ENCODE measurements around the gene COPZ2.
"Not testable (repeated sequence)": the region's sequence is repeated elsewhere in the genome, so short reads cannot be mapped to it uniquely, and the experiment has no call there.

COPZ2 gene

DNA sequence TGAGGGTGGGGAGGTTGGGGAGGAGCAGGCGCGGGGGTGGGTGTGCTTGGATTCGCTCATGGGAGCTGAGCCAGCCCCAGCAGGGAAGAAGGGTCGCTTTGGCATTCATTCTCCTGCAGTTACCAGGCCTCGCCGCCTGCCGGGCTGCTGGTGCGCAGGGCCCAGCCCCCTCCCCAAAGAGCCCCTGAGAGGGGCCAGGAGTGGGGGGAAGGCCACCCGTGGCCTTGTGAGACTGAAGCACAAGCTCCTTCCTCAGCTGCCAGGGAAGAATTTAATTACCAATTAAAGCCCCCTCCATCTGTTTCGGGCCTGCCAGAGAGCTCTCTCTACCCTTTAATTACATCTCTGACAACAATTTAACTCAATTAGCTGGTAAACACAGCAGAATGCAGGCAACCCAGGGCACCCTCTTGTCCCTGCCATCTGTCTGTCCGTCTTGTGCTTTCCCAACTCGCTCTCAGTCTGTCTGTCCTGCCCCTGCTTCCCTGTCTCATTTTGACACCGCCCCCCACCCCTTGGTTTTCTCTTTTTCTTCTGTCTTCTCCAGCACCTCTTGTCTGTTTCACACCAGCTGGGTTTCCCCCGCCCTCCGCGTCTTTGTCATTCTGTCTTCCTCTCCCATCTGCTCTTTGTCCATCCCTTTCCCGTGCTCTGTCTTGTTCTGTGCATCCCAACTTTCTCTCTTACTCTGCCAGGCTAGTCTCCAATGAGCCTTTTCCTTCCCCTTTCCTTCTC is 34.0 kb downstream of the COPZ2 start:
- no peak for DNase-seq

DNA sequence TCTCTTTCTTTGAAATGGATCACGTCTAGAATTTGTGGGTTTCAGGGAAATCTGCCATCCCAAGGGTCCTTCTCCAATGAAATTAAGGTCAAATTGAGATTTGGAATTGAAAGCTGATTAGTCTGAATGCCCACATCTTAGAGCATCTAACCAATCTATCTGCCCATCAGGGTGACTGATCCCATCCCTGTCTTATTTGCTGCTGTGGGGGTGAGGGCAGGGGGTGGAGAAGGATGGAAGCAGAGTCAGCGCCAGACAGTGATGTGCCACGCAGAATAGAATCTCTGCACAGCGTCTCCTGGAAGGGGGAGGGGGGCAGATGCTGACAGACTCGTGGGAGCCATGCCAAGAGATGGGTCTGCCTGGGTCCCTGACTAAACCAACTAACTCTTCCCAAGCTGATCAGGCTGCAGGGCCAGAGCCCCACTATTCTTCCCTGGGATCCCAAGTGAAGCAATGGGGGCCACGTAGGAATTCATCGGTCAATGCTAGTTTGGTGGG is 34.6 kb downstream of the COPZ2 start:
- no peak for DNase-seq

DNA sequence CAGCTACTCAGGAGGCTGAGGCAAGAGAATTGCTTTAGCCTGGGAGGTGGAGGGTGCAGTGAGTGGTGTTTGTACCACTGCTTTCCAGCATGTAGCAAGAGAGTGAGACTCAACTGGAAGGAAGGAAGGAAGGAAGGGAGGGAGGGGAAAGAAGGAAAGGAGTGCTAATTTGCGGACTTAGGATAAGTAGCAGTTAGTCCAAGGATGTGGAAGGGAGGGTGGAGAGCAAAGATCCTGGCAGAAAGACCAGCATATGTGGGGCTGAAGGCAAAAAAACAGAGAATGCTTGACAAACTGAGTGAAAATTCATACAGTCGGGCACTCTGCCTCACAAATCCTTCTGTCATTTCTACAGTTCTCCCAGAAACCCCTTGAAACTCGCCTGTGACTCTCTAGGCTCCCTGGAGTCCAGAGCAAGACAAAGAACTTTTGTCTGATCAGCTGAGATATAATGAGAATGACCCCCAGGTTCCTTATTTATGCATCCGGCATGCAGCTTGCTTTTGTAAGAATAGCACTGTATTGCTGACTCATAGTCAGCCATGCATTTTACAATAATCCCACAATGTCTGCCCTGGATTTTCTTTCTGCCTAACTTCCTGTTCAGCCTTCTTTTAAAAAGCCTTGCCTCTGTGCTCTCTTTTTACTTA is 35.2 kb downstream of the COPZ2 start:
- no peak for DNase-seq

DNA sequence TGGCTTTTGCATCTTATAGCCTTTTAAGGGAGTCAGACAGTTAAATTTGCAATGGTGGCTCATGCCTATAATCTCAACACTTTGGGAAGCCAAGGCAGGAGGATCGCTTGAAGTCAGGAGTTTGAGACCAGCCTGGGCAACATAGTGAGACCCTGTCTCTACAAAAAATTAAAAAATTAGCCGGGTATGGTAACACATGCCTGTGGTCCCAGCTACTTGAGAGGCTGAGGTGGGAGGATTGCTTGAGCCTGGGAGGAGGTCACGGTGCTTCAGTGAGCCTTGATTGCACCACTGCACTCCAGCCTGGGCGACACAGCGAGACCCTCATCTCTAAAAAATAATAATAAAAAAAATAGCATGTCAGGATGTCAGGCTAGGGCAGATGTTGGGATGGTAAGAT is 35.9 kb downstream of the COPZ2 start:
- not testable (repeated sequence) for DNase-seq

DNA sequence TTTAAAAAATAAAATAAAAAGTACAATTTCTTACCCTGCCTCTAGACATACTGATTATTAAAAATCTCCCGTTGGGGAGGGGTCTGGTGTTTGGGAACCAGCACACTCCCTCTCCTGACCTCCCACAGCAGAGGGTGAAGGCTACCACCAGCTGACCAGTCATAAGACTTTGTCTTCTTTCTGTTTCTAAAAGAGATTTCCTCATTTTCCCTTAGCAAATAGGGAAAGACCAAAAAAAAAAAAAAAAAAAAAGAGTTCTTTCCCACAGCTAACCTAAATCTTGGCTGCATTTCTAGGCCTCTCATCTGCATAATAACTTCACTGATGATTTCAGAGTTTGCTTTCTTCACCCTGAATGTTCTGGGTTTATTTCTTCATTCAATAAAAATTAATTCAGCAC is 36.4 kb downstream of the COPZ2 start:
- no peak for DNase-seq

DNA sequence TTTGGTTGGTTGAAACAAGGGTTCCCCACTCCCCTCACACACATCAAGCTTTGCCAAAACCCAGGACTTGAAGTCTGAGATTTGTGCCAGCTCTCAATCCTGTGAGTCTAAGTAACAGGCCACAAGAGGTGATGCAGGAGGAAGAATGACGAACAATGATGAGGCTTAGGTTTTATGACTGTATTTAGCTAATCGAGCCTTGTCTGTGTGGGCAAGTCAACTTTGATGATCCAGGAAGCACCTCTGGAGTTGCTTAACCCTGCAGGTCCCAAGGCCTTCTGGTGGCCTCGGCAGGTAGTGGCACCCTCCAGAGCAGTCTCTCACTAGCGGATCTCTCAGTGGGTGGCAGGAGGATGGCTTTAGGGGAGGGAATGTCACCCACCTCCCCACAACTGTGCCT is 38.0 kb downstream of the COPZ2 start:
- DNase-seq: no peak

DNA sequence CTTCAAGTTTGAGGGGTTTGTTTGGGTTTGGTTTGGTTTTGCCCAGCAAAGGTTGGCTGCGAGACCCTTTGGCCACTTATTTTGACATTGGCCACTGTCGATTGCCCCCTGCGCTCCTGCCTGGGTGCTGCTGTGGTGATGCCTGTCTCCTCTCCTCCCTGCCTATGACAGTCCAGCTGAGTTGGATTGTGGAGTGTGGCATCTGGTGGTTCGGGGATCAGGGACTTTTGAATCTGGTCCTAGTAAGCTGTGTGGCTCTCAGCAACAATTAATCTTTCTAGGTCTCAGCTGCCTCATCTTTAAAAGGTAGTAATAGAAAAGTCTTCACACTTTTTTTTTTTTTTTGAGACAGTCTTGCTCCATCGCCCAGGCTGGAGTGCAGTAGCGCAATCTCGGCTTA is 39.6 kb downstream of the COPZ2 start:
- no peak for DNase-seq

DNA sequence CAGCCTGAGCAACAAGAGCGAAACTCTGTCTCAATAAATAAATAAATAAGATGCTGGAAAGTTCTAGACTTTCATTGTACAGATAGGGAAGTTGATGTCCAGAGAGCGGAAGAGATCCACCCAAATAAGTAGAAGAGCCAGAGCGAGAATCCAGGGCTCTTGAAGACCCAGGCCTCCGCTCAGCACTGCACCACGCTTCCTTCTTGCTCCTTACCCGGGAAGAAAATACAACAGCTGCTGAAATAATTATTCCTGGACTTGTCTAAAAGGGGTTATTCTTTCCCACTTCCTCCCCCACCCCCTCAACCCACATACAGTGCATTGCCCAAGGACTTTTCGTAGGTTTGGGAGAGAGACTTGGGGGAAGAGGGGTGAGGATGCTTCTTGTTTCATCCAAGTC is 40.0 kb downstream of the COPZ2 start:
- no peak for DNase-seq

DNA sequence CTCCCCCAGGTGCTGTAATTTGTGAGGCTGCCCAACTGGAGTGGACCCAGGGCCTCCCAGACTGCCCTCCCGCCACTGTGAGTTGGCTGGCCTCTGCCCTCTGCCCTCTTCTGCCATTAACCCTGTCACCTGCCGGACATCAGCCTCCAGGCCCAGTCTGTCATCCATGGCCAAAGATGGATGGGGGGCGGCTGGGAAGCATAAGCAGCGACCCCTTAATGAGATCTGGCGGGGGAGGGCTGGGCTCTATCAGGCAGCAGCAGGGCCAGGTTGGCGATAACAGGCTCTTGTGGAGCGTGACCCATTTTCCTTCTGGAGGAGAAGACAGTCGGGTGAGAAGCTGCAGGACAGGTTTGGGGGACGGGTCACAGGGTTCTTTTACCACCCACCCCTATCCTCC is 41.4 kb downstream of the COPZ2 start:
- no peak for DNase-seq

DNA sequence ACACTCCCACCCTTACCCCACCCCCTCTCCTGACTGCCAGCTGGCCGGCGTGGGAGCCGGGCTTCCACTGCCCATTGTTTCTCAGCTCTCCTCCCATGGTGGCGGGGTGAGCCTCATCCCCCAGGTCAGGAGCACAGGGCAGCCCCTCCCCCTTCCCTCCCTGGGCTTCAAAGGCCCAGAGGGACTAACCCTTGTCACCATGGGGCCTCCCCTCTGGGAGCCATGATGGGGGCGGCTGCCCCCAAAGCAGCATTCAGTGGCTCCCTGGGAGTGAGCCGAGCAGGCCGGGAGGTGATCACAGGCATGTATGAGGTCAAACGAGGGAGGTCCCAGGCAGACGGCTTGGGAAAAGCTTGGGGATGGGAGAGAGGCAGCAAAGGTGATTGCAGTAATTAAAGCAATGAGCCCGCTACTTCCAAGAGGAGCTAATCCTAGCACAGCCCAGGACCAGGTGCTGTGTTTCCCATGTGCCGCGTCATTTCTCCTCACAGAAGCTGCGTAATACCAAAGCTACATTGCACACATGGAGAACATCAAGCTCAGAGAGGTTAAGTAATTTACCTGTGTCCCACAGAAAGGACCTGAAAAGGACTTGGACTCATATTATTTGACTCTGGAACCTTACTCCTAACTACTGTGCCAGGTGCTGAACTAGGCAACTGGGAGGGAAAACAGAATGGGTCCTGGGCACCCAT is 42.2 kb downstream of the COPZ2 start:
- DNase-seq: no peak

DNA sequence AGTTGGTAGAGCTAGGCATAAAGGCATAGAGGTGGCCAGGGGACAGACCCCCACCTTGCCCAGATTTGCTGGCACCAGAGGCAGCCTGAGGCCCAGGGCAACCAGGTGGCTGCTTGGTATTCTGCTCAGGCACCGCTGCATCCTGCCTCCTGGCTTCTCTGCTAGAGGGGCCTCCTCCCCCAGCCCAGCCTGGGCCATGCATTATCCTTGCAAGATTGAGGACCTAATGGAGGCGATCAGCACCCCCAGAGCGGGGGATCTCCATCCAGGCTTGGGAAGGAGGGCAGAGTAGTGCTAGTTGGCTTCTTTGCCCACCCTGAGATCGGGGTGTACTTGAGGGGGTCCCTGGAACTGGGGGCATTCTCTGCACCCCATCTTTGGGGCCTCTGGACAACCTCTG is 42.9 kb downstream of the COPZ2 start:
- DNase-seq: no peak

DNA sequence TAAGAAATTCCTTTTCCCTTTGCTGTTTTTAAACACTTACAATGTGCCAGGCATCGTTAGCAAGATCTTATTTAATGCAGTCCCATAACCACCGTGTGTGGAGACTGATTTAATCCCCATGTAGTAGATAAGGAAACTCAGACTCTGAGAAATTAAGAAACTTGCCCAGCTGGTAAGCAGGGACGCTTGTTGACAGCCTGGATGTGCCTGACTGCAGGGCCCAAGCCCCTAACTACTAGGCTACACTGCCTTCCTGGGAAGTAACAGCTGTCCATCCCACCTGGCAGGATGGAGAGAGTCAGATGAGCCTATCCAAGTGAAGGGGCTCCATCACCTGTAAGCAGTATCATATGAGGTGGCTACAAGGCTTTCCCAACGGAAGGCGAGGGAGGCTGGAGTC is 43.6 kb downstream of the COPZ2 start:
- no peak for DNase-seq

DNA sequence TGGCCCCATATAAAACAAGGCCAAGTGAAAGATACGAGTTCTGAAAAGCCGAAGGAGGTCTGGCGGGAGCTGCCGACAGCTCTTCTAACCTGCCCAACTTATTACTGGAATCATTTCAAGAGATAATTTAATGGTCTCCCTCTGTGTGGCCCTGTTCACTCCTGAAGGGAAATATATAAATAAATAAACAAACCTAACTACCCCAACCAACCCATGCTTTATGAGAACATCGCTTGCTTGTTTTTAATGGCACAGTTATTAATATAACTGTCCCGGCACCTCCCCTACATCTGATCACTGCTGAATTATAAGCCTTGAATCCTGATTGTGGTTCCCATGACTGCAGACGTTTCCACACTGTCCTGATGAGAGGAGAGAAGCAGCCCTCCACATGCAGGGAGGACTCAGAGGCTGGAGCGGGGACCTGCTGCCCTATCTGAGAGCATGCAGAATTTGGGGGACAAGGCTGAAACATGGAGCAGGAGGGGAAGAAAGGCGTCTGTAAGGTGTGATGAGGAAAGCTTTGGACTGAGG is 44.5 kb downstream of the COPZ2 start:
- DNase-seq: no peak

DNA sequence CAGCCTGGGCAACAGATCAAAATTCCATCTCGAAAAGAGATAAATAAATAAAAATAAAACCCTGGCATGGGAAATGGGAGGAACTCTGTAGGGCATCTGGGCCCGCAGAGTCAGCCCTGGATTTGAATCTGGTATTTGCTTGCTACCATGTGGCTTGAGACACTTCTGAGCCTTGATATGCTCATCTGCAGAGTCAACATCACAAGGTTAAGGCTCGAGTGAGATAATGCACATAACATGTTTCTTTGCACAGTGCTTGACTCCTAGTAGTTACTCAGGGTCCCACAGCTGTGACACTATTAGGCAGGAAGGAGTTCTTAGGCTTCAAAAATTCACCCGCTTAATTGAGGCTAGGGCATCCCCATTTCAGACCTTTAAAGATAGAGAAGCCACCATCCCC is 45.4 kb downstream of the COPZ2 start:
- no peak for DNase-seq

DNA sequence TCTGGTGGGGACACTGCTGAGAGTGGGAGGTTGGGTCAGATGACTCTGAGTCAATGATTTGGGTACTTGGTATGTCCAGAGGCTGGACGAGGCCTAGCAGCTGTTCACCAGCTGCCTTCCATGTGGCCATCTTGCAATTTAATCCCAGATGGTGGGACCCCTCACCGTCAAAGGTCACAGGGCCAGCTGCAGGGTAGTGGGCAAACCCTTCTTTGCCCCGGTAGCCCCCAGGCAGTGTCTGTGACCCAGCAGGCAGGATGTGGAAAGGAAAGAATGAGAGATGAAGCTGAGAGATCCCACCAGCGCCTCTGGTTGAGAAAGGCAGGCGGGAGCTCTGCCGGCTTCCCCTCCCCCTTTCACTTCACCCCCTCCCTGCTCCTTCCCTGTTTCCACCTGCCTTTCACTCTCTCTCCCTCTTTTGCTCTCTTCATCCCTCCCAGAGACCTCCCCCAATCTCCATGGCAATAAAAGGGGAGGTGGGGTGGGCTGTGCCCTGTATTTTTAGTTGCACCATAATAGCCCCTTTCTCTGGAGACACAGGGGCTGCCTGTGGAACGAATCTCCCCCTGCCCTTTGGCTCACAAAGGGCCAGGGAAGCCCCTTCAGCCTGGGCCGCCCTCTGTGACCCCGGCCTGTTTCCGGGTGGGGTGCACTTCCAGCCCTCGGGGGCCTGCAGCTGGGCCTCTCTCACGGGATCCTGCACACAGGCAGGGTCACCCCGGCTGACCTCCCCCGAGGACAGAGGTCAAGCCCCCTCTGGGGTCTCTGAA is 46.5 kb downstream of the COPZ2 start:
- no peak for DNase-seq

DNA sequence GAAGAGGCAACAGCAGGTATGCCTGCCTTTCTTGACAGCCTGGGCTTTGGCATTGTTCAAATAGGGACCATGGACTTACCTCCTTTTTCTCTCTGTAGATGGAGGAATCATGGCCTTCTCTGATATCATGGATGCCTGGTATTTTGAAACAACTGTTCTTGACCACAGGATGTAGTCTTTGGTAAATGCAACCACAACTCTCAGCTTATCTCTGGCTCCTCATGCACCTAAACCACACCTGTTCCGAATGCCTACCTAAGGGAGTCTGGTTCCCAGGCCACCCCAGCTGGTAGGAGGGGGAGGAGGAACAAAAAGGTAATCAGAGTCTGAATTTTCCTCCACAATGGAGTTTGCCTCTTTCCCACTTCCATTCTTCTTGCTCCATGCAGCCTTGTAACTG is 47.9 kb downstream of the COPZ2 start:
- no peak for DNase-seq

DNA sequence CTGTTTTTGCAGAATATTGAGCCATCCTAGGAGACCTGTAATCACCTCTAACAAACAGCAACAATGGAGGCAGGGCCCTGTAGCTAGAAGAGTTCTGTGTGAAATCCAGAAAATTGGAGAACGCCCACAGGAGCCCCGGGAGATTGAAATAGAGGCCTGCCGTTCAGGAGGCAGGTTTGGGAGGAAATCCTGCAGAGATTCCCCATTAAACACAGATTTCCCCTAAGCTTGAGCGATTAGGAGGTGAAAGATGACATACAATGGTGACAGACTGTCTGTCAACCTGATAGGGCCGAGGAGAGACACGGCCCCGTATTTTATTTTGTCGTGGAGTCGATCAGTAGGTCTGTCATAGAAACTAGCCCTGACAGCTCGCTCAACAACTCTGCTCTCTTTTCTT is 48.4 kb downstream of the COPZ2 start:
- DNase-seq: no peak

DNA sequence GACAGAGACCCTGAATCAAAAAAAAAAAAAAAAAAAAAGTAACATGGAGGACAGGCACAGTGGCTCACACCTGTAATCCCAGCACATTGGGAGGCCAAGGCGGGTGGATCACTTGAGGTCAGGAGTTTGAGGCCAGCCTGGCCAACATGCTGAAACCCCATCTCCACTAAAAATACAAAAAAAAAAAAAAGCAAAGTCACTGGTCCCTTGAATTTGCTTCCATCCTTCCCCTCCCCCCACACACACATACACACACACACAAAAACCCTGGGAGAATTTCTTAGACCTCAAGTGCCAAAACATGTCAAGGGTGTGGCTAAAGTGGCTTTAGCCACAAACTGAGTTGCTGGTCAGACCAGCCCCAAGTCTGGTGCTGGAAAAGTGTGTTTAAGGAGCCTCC is 49.2 kb downstream of the COPZ2 start:
- DNase-seq: not testable (repeated sequence)

DNA sequence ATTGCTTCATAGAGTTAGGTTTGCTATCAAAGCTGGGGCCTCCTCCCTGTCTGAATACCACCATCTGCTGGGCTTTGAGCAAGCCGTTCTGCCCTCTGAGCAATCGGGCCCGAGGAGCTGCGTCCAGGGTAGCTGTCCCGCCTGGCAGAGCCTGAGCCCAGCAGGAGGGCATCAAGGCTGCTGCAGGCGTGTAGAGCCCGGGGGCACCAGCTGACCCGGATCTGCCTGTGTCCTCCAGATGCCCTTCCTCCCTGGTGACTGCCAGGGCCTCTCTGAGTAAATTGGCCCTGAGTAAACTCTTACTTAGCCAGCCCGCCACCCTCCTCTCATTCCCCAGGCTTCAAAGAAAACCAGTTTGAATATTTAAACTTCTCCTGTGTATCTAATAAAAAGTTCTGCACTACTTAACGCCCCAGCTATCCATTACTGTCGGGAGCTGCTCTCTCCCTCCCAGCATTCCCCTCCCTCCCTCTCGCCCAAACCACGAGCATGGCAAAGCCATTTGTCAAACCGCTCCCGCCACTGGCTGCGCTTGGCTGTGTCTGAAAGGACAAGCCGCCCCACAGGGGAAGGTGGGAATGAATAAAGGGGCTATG is 50.3 kb downstream of the COPZ2 start:
- no peak for DNase-seq

DNA sequence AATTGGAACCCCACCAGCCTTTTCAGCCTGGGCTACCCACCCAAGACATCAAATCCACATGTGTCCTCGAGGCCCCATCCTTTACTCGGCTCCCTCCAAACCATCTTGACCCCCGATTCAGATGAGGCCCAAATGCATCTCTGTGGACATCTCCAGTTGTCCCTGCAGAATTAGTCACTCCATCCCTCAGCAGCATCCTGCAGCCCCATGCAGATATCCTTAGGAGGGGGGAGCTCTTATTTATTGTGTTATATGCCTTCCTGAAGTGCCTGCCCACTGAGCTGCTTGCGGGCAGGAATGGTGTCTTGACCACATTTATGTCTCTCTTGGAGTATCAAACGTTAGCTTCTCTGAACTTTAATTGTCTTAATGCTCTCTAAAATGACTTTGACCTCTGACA is 51.1 kb downstream of the COPZ2 start:
- no peak for DNase-seq

DNA sequence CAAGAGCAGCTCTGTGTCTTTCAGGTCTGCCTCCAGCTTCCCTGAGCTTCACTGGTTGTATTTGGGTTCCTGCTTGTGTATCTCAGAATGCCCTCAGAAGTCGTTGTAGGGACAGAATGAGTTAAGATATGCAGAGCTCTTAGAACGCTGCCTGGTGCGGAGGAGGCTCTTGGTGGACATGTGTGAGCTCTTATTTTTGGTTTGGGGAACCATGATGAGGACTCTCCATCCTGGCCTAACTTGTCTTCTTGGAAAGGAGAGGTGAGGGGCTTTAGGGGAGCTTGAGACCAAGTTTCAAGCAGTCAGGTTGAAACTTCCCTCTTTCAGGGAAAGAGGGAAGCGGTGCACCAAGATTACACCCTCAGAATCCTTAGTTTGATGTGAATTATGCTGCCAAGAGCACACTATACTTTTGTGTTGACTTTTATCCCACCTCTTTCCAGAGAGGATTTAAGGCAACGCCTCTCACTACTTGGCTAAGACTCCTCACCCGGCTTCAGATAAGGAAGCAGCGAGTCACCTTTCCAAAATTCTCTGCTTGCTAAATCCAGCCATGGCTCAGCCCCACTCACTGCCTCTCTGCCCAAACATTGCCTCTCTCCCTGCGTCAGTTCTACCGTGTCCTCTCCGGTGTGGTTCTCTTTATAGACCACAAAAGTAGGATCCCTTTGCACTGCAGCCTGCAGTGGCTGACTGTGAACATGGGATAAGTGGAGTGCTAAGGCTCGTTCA is 53.9 kb downstream of the COPZ2 start:
- no peak for DNase-seq
